ENCODE data around the gene NTM.
A peak's percentile ranks its signal among the peaks of the same experiment; 100 is the strongest.

The NTM gene

DNA sequence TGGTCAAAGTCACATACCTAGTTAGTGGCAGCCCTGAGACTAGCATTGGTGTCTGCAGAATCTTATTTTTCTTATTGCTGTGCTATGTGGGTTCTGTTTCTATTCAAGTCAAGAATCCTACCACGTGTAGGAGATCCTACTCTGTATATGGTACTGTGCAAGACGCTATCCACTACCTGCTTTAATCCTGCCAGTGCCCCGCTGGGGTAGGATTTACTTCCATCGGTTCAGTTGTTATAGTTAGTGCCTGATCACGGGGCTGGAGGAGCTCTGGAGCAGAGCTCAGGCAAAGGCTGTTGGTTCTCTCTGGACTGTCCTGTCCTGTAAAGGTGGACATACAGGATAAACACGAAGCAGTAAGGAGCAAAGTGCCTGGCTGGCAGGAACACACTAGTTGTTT is 167.9 kb downstream of the NTM start:
- no peak overlapping the region for H3K4me3 ChIP-seq (ENCODE audit: low read depth, low read length)

DNA sequence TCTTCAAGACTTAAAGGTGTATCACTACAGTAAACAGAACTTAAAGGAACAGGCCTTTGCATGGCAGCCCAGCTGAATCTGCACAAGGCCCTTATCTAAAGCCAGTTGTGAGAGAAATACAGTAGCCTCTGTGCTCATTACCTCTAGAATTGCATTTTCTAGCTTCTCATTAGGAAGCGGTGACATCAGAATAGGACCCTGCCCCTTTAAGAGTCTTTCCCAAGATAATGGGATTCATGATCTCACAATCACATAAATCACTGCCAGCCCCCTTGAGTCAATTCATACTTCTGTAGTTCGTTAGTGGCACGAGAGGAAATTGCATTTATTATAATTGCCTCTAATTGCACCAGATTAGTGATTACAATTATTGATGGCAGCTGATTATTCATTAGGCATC is 170.3 kb downstream of the NTM start:
- TF ChIP-seq, protein P1, sequence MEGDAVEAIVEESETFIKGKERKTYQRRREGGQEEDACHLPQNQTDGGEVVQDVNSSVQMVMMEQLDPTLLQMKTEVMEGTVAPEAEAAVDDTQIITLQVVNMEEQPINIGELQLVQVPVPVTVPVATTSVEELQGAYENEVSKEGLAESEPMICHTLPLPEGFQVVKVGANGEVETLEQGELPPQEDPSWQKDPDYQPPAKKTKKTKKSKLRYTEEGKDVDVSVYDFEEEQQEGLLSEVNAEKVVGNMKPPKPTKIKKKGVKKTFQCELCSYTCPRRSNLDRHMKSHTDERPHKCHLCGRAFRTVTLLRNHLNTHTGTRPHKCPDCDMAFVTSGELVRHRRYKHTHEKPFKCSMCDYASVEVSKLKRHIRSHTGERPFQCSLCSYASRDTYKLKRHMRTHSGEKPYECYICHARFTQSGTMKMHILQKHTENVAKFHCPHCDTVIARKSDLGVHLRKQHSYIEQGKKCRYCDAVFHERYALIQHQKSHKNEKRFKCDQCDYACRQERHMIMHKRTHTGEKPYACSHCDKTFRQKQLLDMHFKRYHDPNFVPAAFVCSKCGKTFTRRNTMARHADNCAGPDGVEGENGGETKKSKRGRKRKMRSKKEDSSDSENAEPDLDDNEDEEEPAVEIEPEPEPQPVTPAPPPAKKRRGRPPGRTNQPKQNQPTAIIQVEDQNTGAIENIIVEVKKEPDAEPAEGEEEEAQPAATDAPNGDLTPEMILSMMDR (IDR thresholded peaks at IDR 0.05; ENCODE audit: low read depth, low read length), result no peak
- H3K4me3 ChIP-seq (ENCODE audit: low read depth, low read length), result no peak overlapping the region
- in situ Hi-C loops (cut with HindIII; ENCODE audit: low sequenced_read_pairs), result no loop called here
- DNase-seq (ENCODE audit: low read depth, low spot score), result no peak

More for the DNA sequence above, 167.9 kb downstream of the NTM start:
- DNase-seq (ENCODE audit: low read depth, low spot score), result no peak
- TF ChIP-seq, protein P1 (IDR thresholded peaks at IDR 0.05; ENCODE audit: low read depth, low read length), result no peak
- in situ Hi-C loops (cut with HindIII; ENCODE audit: low sequenced_read_pairs), result no loop called here

DNA sequence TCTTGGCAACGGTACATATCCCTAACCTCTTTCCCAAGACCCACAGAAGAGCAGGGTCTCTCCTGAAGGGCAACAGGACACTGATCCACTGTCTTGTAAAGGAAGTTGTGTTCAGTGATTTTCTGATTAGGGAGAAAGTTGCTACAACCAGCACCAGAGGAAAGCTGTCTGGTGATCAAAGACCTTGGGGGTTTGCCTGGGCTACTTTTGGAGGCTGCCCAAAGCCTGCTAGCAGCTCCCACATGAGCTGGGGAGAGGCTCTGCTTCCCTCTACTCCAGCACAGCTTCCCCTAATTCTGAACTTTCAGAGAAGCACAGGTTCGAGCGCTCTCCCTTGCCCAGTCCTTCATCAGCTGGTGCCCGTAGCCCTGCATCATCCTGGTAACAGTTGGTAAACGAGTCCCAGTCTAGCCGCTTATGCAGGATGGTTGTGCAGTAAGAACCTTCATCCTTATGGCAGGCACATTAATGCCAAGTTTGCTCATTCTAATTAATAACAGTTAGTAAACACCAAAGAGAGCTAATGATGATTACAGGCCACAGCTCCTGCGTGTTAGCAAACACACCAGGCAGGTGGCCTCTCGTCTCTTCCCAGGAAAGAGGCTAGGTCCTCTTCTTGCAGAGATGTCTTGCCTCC is 173.1 kb downstream of the NTM start:
- TF ChIP-seq, protein P1 (IDR thresholded peaks at IDR 0.05; ENCODE audit: low read depth, low read length), result no peak
- H3K4me3 ChIP-seq (ENCODE audit: low read depth, low read length), result no peak overlapping the region
- in situ Hi-C loops (cut with HindIII; ENCODE audit: low sequenced_read_pairs), result no loop called here
- DNase-seq (ENCODE audit: low read depth, low spot score), result no peak

DNA sequence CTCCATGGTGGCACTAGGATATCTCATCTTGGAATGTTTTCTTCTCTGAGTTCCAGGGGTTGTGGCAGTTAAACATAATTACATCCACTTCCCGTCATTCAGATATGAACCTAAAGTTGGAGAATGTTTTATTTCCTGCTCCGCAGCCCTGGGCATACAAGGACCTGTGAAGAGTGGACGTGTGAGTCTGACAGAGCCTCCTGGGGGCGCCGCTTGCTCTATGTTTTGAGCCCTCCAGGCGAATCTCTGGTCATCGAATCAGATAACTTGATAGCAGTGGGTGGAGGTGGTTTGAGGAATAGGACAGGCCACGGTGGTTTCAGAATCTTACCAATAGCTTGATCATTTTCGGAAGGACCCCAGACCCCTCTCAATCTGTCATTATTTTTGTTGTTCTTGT is 174.2 kb downstream of the NTM start:
- no peak overlapping the region for H3K4me3 ChIP-seq (ENCODE audit: low read depth, low read length)
- in situ Hi-C loops (cut with HindIII; ENCODE audit: low sequenced_read_pairs), result no loop called here
- TF ChIP-seq, protein P1 (IDR thresholded peaks at IDR 0.05; ENCODE audit: low read depth, low read length), result peak; percentile 3
- no peak for DNase-seq (ENCODE audit: low read depth, low spot score)

DNA sequence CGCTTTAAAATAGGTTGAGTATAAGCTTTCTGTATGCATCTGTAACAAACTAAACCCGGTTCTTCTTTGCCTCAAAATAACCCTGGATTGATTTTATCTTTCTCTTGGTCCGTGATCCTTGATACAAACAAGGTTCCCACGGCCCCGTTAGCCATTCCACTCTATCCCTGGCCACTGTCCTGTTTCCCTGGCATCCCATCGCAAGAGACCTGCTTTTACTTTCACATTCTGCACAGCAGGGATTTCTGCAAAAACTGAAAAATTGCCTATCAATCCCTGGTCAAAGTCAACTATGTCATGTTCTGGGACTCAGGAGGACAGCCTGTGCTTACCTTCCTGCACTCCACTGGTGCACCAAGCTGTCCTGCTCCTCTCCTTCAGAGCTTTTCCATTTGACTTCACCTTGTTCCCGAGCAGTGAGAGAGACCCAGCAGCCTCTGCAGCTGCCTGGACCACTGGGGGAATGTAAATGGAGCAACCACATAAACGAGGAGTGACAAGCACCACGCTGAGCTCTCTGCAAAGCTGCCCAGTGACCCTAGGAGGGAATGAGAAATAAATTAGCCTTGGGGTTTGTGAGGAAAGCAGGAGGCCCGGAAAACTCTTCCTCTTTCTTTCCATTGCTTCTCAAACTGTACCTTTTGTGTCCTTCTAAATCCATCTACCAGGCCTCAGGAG is 175.9 kb downstream of the NTM start:
- in situ Hi-C loops (cut with HindIII; ENCODE audit: low sequenced_read_pairs), result no loop called here
- TF ChIP-seq, protein P1 (IDR thresholded peaks at IDR 0.05; ENCODE audit: low read depth, low read length), result no peak
- DNase-seq (ENCODE audit: low read depth, low spot score), result peak; percentile 4
- peak overlapping the region; percentile 14 for H3K4me3 ChIP-seq (ENCODE audit: low read depth, low read length)

DNA sequence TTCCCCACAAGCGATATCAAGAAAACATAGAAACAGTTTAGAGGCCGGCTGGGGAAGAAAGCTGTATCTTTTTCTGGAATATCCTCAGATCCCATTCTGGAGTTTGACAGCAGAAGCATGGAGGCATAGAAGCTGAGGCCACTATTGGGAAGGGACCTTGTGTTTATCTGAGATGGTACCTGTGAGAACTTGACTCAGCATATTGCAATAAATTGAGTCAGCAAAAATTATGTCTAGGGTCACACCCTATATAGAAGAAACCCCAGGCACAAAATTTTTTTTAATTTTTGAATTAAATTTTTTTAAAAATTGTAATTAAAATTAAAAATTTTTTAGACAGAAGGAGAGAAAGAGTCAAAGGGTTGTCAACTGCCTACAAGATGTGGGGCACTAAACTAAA is 178.7 kb downstream of the NTM start:
- DNase-seq (ENCODE audit: low read depth, low spot score), result no peak
- in situ Hi-C loops (cut with HindIII; ENCODE audit: low sequenced_read_pairs), result no loop called here
- no peak overlapping the region for H3K4me3 ChIP-seq (ENCODE audit: low read depth, low read length)
- TF ChIP-seq, protein P1 (IDR thresholded peaks at IDR 0.05; ENCODE audit: low read depth, low read length), result no peak

Data from astrocyte of the spinal cord (primary cell).